Osteocyte (in vitro differentiated cells): ENCODE data around the gene DRC7. TPM values are rescaled to one million over a fixed set of nuclear protein-coding genes. Genes with fewer than 3 reads are reported as not detected.
"Not testable (repeated sequence)": the region's sequence is repeated elsewhere in the genome, so short reads cannot be mapped to it uniquely, and the experiment has no call there.

Experiments
- DNase-seq: peaks from one replicate; pipeline ENCODE4 v3.0.0; 2021; ENCODE audit warnings: mixed read lengths; ENCODE audit not compliant: unreplicated experiment; ENCODE audit errors: extremely low spot score
- H3K27ac Mint-ChIP-seq: one replicate; pipeline ENCODE4 v1.8.0; 2021; ENCODE audit warnings: mild to moderate bottlenecking, mixed read lengths; ENCODE audit not compliant: unreplicated experiment
- H3K27me3 Mint-ChIP-seq: one replicate; pipeline ENCODE4 v1.8.0; 2021; ENCODE audit warnings: mixed read lengths; ENCODE audit not compliant: unreplicated experiment
- H3K36me3 Mint-ChIP-seq: one replicate; pipeline ENCODE4 v1.8.0; 2021; ENCODE audit warnings: mixed read lengths; ENCODE audit not compliant: unreplicated experiment
- H3K4me1 Mint-ChIP-seq: one replicate; pipeline ENCODE4 v1.8.0; 2021; ENCODE audit warnings: mixed read lengths; ENCODE audit not compliant: unreplicated experiment
- H3K4me3 Mint-ChIP-seq: one replicate; pipeline ENCODE4 v1.8.0; 2021; ENCODE audit warnings: mild to moderate bottlenecking, moderate library complexity, mixed read lengths; ENCODE audit not compliant: unreplicated experiment
- H3K9me3 Mint-ChIP-seq: one replicate; pipeline ENCODE4 v1.8.0; 2021; ENCODE audit warnings: mixed read lengths; ENCODE audit not compliant: unreplicated experiment
- total RNA-seq: library from RNA; stranded (reverse); gene quantifications from 2 replicates; pipeline ENCODE4 v1.2.1, GENCODE V29; 2021
- TF ChIP-seq, protein P1 (sequence below): fragments of 200-600 bp; sonication (generic); IDR thresholded peaks from 2 replicates; pipeline ENCODE4 v1.5.0; 2021; ENCODE audit warnings: antibody characterized with exemption, mild to moderate bottlenecking, moderate library complexity

Gene DRC7
- total RNA-seq, 1 donor from 2014 or later, result not detected

DNA sequence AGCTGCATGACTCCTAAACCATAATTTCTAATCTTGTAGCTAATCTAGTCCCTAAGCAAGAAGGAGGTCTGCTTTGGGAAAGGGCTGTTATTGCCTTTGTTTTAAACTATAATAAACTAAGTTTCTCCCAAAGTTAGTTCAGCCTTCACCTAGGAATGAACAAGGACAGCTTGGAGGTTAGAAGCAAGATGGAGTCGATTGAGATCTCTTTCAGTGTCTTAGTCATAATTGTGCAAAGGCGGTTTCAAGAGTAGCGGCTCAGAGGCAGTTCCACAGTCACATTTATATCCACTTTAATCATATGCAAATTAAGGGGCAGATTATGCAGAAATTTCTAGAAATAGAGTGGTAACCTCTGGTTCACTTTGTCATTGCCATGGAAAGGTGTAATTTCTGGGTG is 17.4 kb downstream of the DRC7 start:
- TF ChIP-seq, protein P1, sequence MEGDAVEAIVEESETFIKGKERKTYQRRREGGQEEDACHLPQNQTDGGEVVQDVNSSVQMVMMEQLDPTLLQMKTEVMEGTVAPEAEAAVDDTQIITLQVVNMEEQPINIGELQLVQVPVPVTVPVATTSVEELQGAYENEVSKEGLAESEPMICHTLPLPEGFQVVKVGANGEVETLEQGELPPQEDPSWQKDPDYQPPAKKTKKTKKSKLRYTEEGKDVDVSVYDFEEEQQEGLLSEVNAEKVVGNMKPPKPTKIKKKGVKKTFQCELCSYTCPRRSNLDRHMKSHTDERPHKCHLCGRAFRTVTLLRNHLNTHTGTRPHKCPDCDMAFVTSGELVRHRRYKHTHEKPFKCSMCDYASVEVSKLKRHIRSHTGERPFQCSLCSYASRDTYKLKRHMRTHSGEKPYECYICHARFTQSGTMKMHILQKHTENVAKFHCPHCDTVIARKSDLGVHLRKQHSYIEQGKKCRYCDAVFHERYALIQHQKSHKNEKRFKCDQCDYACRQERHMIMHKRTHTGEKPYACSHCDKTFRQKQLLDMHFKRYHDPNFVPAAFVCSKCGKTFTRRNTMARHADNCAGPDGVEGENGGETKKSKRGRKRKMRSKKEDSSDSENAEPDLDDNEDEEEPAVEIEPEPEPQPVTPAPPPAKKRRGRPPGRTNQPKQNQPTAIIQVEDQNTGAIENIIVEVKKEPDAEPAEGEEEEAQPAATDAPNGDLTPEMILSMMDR, result no peak
- H3K4me3 Mint-ChIP-seq, result no peak overlapping the region
- no peak for DNase-seq
- no peaks in the 10 kb centered on the region for H3K9me3 Mint-ChIP-seq
- H3K36me3 Mint-ChIP-seq, result no peaks in the 10 kb centered on the region
- H3K27me3 Mint-ChIP-seq, result peaks cover 85% of the 10 kb centered on the region
- no peaks in the 10 kb centered on the region for H3K4me1 Mint-ChIP-seq
- H3K27ac Mint-ChIP-seq, result no peak overlapping the region

DNA sequence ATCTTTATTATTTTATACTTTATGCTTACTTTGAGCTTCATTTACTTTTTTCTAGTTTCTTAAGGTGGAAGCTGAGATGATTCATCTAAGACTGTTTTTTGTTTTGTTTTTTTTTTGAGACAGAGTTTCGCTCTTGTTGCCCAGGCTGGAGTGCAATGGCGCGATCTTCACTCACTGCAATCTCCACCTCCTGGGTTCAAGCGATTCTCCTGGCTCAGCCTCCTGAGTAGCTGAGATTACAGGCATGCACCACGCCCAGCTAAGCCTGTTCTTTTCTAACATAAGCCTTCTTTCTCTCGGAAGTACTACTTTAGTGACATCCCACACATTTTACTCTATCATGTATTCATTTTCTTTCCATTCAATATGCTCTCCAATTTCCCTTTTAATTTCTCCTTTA is 18.0 kb downstream of the DRC7 start:
- not testable (repeated sequence) for H3K4me3 Mint-ChIP-seq, H3K4me1 Mint-ChIP-seq, H3K9me3 Mint-ChIP-seq, H3K36me3 Mint-ChIP-seq, H3K27ac Mint-ChIP-seq, DNase-seq
- H3K27me3 Mint-ChIP-seq, result peaks cover 80% of the 10 kb centered on the region

DNA sequence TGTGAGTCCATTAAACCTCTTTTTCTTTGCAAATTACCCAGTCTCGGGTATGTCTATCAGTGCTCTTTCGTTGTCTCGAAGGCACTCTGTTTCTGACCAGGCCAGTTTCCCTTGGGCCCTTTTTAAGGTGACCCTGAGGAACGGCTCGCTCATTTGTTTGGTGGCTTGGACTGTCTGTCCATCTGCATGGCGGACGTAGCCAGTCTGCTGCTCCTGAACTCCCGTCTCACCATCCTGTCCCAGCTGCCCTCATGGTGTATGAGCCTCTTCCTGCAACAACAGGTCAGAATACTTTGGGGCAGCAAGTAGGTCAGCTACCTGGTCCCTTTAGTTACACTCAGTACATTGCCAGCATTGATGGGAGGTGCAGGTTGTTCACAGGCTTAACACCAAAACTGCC is 19.0 kb downstream of the DRC7 start:
- Mint-ChIP-seq H3K27ac (no peak overlapping the region), H3K4me1 (no peaks in the 10 kb centered on the region), H3K27me3 (peaks cover 73% of the 10 kb centered on the region), H3K36me3 (no peaks in the 10 kb centered on the region), H3K4me3 (no peak overlapping the region), H3K9me3 (no peaks in the 10 kb centered on the region)
- TF ChIP-seq, protein P1, result no peak
- no peak for DNase-seq

DNA sequence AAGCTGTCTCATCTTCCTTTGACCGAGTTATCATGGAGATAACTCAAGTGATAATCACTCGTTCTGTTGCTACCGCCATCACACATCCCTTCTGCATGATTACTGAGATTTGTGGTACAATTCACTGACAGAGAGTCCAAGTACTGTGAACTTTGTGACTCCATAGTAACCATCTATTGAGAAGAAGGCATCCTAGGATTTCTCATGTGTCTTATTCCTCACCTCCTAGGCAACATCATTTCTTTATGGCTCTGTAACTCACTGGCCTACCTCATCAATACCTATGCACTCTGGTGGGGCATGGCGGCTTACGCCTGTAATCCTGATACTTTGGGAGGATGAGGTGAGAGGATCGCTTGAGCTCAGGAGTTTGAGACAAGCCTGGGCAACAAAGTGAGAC is 19.4 kb downstream of the DRC7 start:
- no peak overlapping the region for H3K4me3 Mint-ChIP-seq

DNA sequence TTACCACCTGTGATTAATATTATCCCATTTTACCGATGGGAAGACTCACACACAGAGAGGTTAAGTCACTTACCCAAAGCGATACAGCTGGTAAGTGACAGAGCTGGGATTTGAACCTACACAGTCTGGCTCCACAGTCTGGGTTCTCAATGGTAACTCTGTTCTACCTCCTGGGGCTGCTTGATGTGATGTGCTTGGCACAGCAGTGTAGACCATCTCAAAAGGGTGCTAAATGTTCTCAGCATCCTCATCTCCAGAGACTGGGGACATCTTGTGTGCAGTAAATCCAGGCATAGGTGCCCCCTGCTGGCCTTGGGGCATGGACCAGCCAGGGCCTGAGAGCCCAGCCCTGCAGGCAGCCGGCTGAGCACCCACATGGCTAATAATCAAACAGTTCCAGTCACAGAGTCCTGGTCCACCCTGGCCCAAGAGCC is 25.6 kb downstream of the DRC7 start:
- DNase-seq, result no peak
- no peaks in the 10 kb centered on the region for H3K9me3 Mint-ChIP-seq
- H3K4me3 Mint-ChIP-seq, result no peak overlapping the region
- H3K36me3 Mint-ChIP-seq, result no peaks in the 10 kb centered on the region
- TF ChIP-seq, protein P1, result peak; percentile 55
- H3K4me1 Mint-ChIP-seq, result no peaks in the 10 kb centered on the region
- peaks cover 13% of the 10 kb centered on the region for H3K27me3 Mint-ChIP-seq
- H3K27ac Mint-ChIP-seq, result no peak overlapping the region

More for the DNA sequence above, 19.4 kb downstream of the DRC7 start:
- no peaks in the 10 kb centered on the region for H3K9me3 Mint-ChIP-seq
- H3K27ac Mint-ChIP-seq, result no peak overlapping the region
- H3K27me3 Mint-ChIP-seq, result peaks cover 72% of the 10 kb centered on the region
- TF ChIP-seq, protein P1, result no peak
- no peaks in the 10 kb centered on the region for H3K36me3 Mint-ChIP-seq
- DNase-seq, result no peak
- no peaks in the 10 kb centered on the region for H3K4me1 Mint-ChIP-seq
